ENCODE data around the gene HIVEP3. TPM values are rescaled to one million over a fixed set of nuclear protein-coding genes. Genes with fewer than 3 reads are reported as not detected.

Gene HIVEP3
- total RNA-seq, 1 donor from 2014 or later: 6.4 TPM

GRCh38 chr1:41662061-41662764 lies 256.5 kb downstream of the HIVEP3 start:
- peak; percentile 81 for DNase-seq
- intact Hi-C loops (cut with DNase I): no loop called here
- ATAC-seq (ENCODE audit: poor library complexity): peak; percentile 74

GRCh38 chr1:41661428-41662060 lies 257.2 kb downstream of the HIVEP3 start:
- ATAC-seq (ENCODE audit: poor library complexity) (peak; percentile 20), DNase-seq (peak; percentile 54)
- intact Hi-C loops (cut with DNase I): no loop called here

GRCh38 chr1:41660570-41661427 lies 257.9 kb downstream of the HIVEP3 start:
- ATAC-seq (ENCODE audit: poor library complexity) (no peak), DNase-seq (no peak)
- intact Hi-C loops (cut with DNase I): no loop called here

- DNase-seq (no peak), ATAC-seq (ENCODE audit: poor library complexity) (no peak)
- intact Hi-C loops (cut with DNase I): no loop called here
Observed at GRCh38 chr1:41659903-41660302, 258.8 kb downstream of the HIVEP3 start.

- ATAC-seq (ENCODE audit: poor library complexity) (no peak), DNase-seq (no peak)
- intact Hi-C loops (cut with DNase I): no loop called here
Observed at GRCh38 chr1:41659159-41659495, 259.6 kb downstream of the HIVEP3 start.

- ATAC-seq (ENCODE audit: poor library complexity) (no peak), DNase-seq (no peak)
- intact Hi-C loops (cut with DNase I): no loop called here
Observed at GRCh38 chr1:41658431-41659158, 260.1 kb downstream of the HIVEP3 start.

GRCh38 chr1:41657679-41658295 lies 260.9 kb downstream of the HIVEP3 start:
- DNase-seq (no peak), ATAC-seq (ENCODE audit: poor library complexity) (no peak)
- intact Hi-C loops (cut with DNase I): no loop called here

GRCh38 chr1:41656825-41657500 lies 261.8 kb downstream of the HIVEP3 start:
- DNase-seq (no peak), ATAC-seq (ENCODE audit: poor library complexity) (no peak)
- intact Hi-C loops (cut with DNase I): no loop called here

GRCh38 chr1:41656068-41656467 lies 262.7 kb downstream of the HIVEP3 start:
- DNase-seq (no peak), ATAC-seq (ENCODE audit: poor library complexity) (no peak)
- intact Hi-C loops (cut with DNase I): no loop called here

- ATAC-seq (ENCODE audit: poor library complexity): no peak
- intact Hi-C loops (cut with DNase I): no loop called here
- DNase-seq: no peak
Observed at GRCh38 chr1:41655632-41656031, 263.1 kb downstream of the HIVEP3 start.

GRCh38 chr1:41653574-41653973 lies 265.1 kb downstream of the HIVEP3 start:
- intact Hi-C loops (cut with DNase I): no loop called here
- ATAC-seq (ENCODE audit: poor library complexity) (no peak), DNase-seq (no peak)

- ATAC-seq (ENCODE audit: poor library complexity) (no peak), DNase-seq (no peak)
- intact Hi-C loops (cut with DNase I): no loop called here
Observed at GRCh38 chr1:41652384-41653265, 266.1 kb downstream of the HIVEP3 start.

- ATAC-seq (ENCODE audit: poor library complexity) (peak; percentile 72), DNase-seq (peak; percentile 57)
- intact Hi-C loops (cut with DNase I): no loop called here
Observed at GRCh38 chr1:41650028-41650880, 268.5 kb downstream of the HIVEP3 start.

GRCh38 chr1:41649396-41650027 lies 269.2 kb downstream of the HIVEP3 start:
- intact Hi-C loops (cut with DNase I): no loop called here
- no peak for DNase-seq
- ATAC-seq (ENCODE audit: poor library complexity): no peak

GRCh38 chr1:41648844-41649243 lies 269.9 kb downstream of the HIVEP3 start:
- no peak for DNase-seq
- ATAC-seq (ENCODE audit: poor library complexity): peak; percentile 69
- intact Hi-C loops (cut with DNase I): no loop called here

- DNase-seq (no peak), ATAC-seq (ENCODE audit: poor library complexity) (no peak)
- intact Hi-C loops (cut with DNase I): no loop called here
Observed at GRCh38 chr1:41648230-41648629, 270.5 kb downstream of the HIVEP3 start.
